ENCODE results near the gene DNAH6.

DNA sequence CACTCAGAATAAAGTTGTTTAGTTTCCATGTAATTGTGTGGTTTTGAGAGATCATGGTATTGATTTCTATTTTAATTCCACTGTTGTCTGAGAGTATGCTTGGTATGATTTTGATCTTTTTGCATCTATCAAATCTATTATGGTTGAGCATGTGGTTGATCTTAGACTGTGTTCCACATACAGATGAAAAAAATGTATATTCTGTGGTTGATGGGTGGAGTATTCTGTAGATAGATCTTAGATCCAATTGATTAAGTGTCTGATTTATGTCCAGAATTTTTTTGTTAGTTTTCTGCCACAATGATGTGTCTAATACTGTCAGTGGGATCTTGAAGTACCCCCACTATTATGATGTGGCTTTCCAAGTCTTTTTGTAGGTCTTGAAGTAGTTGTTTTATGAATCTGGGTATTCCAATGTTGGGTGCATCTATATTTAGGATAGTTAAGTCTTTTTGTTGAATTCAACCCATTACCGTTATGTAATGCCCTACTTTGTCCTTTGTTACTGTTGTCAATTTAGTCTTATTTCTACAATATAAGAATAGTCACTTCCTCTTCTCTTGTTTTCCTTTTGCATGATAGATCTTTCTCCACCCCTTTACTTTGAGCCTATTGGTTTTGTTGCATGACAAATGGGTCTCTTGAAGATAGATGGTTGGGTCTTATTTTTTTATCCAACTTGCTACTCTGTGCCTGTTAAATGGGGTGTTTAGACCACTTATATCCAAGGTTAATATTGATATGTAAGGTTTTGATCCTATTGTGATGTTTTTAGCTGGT, 262.8 kb downstream of the DNAH6 start:
- TF ChIP-seq ZBTB44 (CRISPR knock-in tag; IDR thresholded peaks at IDR 0.05) (no peak), TP53 (CRISPR knock-in tag; conservative IDR thresholded peaks at IDR 0.05) (no peak), TAF1 (CRISPR knock-in tag; IDR thresholded peaks at IDR 0.05) (no peak), ZXDC (CRISPR knock-in tag; IDR thresholded peaks at IDR 0.05) (no peak), CTCF (CRISPR knock-in tag; IDR thresholded peaks at IDR 0.05) (no peak), ZSCAN25 (CRISPR knock-in tag; IDR thresholded peaks at IDR 0.05) (no peak), POLR2A (IDR thresholded peaks at IDR 0.05; ENCODE audit: insufficient read depth in 1 of 2, low read depth in 2 of 2, low read length in 2 of 2) (no peak), NBN (conservative IDR thresholded peaks at IDR 0.05) (no peak)
- TF ChIP-seq, protein P1, sequence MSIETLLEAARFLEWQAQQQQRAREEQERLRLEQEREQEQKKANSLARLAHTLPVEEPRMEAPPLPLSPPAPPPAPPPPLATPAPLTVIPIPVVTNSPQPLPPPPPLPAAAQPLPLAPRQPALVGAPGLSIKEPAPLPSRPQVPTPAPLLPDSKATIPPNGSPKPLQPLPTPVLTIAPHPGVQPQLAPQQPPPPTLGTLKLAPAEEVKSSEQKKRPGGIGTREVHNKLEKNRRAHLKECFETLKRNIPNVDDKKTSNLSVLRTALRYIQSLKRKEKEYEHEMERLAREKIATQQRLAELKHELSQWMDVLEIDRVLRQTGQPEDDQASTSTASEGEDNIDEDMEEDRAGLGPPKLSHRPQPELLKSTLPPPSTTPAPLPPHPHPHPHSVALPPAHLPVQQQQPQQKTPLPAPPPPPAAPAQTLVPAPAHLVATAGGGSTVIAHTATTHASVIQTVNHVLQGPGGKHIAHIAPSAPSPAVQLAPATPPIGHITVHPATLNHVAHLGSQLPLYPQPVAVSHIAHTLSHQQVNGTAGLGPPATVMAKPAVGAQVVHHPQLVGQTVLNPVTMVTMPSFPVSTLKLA (IDR thresholded peaks at IDR 0.05) = no peak
- TF ChIP-seq, protein P2, sequence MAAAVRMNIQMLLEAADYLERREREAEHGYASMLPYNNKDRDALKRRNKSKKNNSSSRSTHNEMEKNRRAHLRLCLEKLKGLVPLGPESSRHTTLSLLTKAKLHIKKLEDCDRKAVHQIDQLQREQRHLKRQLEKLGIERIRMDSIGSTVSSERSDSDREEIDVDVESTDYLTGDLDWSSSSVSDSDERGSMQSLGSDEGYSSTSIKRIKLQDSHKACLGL (CRISPR knock-in tag; IDR thresholded peaks at IDR 0.05) = no peak
